ENCODE data around the gene TAT. TPM values are rescaled to one million over a fixed set of nuclear protein-coding genes. Genes with fewer than 3 reads are reported as not detected.
"Not testable (repeated sequence)": the region's sequence is repeated elsewhere in the genome, so short reads cannot be mapped to it uniquely, and the experiment has no call there.

Gene TAT
- total and polyA plus RNA-seq, 2 donors from 2014 or later, result not detected

- no peak overlapping the region for H3K4me3 ChIP-seq (ENCODE audit: low read length in 3 of 3)
- DNase-seq (no peak), FAIRE-seq (no peak)
- no peaks in the 10 kb centered on the region for H3K9me3 ChIP-seq (ENCODE audit: control insufficient read depth in 2 of 3, insufficient read depth in 1 of 3, low read length in 3 of 3)
- no peak overlapping the region for H3K27ac ChIP-seq (ENCODE audit: low read depth in 2 of 2, low read length in 2 of 2)
- no peaks in the 10 kb centered on the region for H3K4me1 ChIP-seq (ENCODE audit: control insufficient read depth in 2 of 3, insufficient read depth in 2 of 3, low read depth in 1 of 3, low read length in 3 of 3)
- no peaks in the 10 kb centered on the region for H3K27me3 ChIP-seq (ENCODE audit: control insufficient read depth, insufficient read depth, low read length)
- no peak overlapping the region for H3K9ac ChIP-seq (ENCODE audit: low read length in 3 of 3)
- TF ChIP-seq CTCF (IDR thresholded peaks at IDR 0.05; ENCODE audit: borderline replicate concordance, extremely low read depth, insufficient read depth), result no peak
- H3K36me3 ChIP-seq (ENCODE audit: control insufficient read depth in 2 of 3, insufficient read depth in 3 of 3, low read length in 3 of 3), result no peaks in the 10 kb centered on the region
- intact Hi-C loops (cut with DNase I), result no loop called here
Measured at GRCh38 chr16:71600822-71601221, 23.9 kb upstream of the TAT start.

DNA sequence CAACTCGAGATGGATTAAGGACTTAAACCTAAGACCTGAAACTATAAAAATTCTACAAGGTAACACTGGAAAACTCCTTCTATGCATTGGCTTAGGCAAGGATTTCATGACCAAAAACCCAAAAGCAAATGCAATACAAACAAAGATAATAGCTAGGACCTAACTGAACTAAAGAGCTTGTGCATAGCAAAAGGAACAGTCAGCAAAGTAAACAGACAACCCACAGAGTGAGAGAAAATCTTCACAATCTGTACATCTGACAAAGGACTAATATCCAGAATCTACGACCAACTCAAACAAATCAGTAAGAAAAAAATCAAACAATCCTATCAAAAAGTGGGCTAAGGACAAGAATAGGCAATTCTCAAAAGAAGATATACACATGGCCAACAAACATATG is 21.5 kb upstream of the TAT start:
- not testable (repeated sequence) for FAIRE-seq

GRCh38 chr16:71595340-71595826 is 18.5 kb upstream of the TAT start:
- H3K4me1 ChIP-seq (ENCODE audit: control insufficient read depth in 2 of 3, insufficient read depth in 2 of 3, low read depth in 1 of 3, low read length in 3 of 3); intact Hi-C loops (cut with DNase I); DNase-seq; H3K9ac ChIP-seq (ENCODE audit: low read length in 3 of 3); H3K27me3 ChIP-seq (ENCODE audit: control insufficient read depth, insufficient read depth, low read length); H3K27ac ChIP-seq (ENCODE audit: low read depth in 2 of 2, low read length in 2 of 2); H3K36me3 ChIP-seq (ENCODE audit: control insufficient read depth in 2 of 3, insufficient read depth in 3 of 3, low read length in 3 of 3); FAIRE-seq; H3K4me3 ChIP-seq (ENCODE audit: low read length in 3 of 3); H3K9me3 ChIP-seq (ENCODE audit: control insufficient read depth in 2 of 3, insufficient read depth in 1 of 3, low read length in 3 of 3): not testable (repeated sequence)

More for the DNA sequence above, 21.5 kb upstream of the TAT start:
- H3K4me1 ChIP-seq (ENCODE audit: control insufficient read depth in 2 of 3, insufficient read depth in 2 of 3, low read depth in 1 of 3, low read length in 3 of 3); H3K9ac ChIP-seq (ENCODE audit: low read length in 3 of 3); DNase-seq; intact Hi-C loops (cut with DNase I); H3K36me3 ChIP-seq (ENCODE audit: control insufficient read depth in 2 of 3, insufficient read depth in 3 of 3, low read length in 3 of 3); H3K9me3 ChIP-seq (ENCODE audit: control insufficient read depth in 2 of 3, insufficient read depth in 1 of 3, low read length in 3 of 3); H3K27me3 ChIP-seq (ENCODE audit: control insufficient read depth, insufficient read depth, low read length); H3K4me3 ChIP-seq (ENCODE audit: low read length in 3 of 3); H3K27ac ChIP-seq (ENCODE audit: low read depth in 2 of 2, low read length in 2 of 2): not testable (repeated sequence)

GRCh38 chr16:71594000-71594646 is 17.2 kb upstream of the TAT start:
- no peak overlapping the region for H3K4me3 ChIP-seq (ENCODE audit: low read length in 3 of 3)
- intact Hi-C loops (cut with DNase I), result no loop called here
- no peaks in the 10 kb centered on the region for H3K4me1 ChIP-seq (ENCODE audit: control insufficient read depth in 2 of 3, insufficient read depth in 2 of 3, low read depth in 1 of 3, low read length in 3 of 3)
- no peaks in the 10 kb centered on the region for H3K36me3 ChIP-seq (ENCODE audit: control insufficient read depth in 2 of 3, insufficient read depth in 3 of 3, low read length in 3 of 3)
- no peak for FAIRE-seq
- no peak overlapping the region for H3K27ac ChIP-seq (ENCODE audit: low read depth in 2 of 2, low read length in 2 of 2)
- H3K27me3 ChIP-seq (ENCODE audit: control insufficient read depth, insufficient read depth, low read length), result no peaks in the 10 kb centered on the region
- H3K9me3 ChIP-seq (ENCODE audit: control insufficient read depth in 2 of 3, insufficient read depth in 1 of 3, low read length in 3 of 3), result no peaks in the 10 kb centered on the region
- DNase-seq, result no peak
- no peak for TF ChIP-seq CTCF (IDR thresholded peaks at IDR 0.05; ENCODE audit: borderline replicate concordance, extremely low read depth, insufficient read depth)
- no peak overlapping the region for H3K9ac ChIP-seq (ENCODE audit: low read length in 3 of 3)

Data from kidney (tissue), 14 donors.